Subcutaneous adipose tissue (tissue), 4 donors: Measurements from ENCODE around the gene CAPN5. TPM values are rescaled to one million over a fixed set of nuclear protein-coding genes. Genes with fewer than 3 reads are reported as not detected.

Experiments used
- CTCF ChIP-seq: fragments of 450-650 bp; IDR thresholded peaks from one replicate; pipeline ENCODE4 v1.5.1; 2016; ENCODE audit warnings: low read depth, mild to moderate bottlenecking, control low read depth, antibody characterized with exemption, moderate library complexity
- total RNA-seq, 4 donors: library from RNA; depleted of rRNA; stranded (reverse); fragments of >200 nt; gene quantifications; one replicate each; pipeline ENCODE4 v1.1.0, GENCODE V29; 2016

The CAPN5 gene
- 10 to 100 TPM in 1 of 4 donors, 1 to 10 TPM in 3; 2.4 to 10.5 (median 3.3) TPM for total RNA-seq

GRCh38 chr11:77066229-77067042 lies at the start of gene CAPN5:
TSS of gene CAPN5 (plus strand) at chr11:77066971. CDS start at chr11:77084887, 17,916 bp downstream.
- no peak for TF ChIP-seq CTCF

DNA sequence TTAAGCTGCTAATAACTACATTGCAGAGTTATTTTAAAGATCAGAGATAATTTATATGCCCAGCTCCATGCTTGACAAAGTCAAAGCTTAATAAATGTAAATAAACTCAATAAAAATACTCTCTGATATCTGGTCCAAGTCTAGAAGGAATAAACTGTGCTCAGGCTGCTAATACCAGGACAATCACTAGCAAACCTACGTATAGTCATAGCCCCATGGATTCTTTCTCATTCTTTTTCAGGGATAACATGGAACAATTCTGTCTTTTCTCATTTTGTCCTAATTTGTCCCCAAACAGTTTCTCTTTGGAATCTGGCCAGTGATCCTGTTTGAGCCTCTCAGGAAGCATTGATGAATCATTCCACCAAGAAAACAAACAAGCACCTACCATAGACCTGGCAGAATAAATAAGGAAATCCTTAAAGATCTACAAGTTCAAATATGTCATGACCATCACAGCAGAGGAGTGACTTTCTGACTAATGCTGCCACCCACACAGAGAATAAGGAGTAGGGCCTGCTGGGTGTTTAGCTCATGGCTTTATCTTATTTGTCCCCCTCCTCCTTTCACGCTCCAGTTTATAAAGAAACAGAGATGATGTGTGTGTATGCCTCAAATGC lies 46.7 kb upstream of the CAPN5 start:
- TF ChIP-seq CTCF, result no peak

- no peak for TF ChIP-seq CTCF
Observed at GRCh38 chr11:77020734-77021133, 46.0 kb upstream of the CAPN5 start.

- no peak for TF ChIP-seq CTCF
Observed at GRCh38 chr11:77024745-77025144, 42.0 kb upstream of the CAPN5 start.

- no peak for TF ChIP-seq CTCF
Observed at GRCh38 chr11:77026221-77026620, 40.5 kb upstream of the CAPN5 start.

DNA sequence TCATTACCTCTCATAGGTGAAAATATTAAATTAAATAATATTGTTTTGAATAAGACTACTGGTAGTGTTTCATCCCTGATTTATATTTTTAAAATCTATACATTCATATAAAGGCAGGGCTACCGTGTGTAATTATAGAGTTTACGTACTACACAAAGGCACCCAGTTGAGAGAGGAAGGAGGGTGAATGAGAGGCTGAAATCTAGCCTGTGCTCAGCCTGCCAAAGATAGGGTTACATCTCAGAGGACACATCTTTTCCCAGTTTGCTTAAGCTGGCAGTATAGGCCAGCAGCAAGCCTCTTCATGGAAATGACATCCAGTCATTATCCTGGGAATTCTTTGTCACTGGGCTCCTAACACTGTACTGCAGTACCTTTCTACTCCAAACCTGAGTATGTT lies 40.0 kb upstream of the CAPN5 start:
- no peak for TF ChIP-seq CTCF

DNA sequence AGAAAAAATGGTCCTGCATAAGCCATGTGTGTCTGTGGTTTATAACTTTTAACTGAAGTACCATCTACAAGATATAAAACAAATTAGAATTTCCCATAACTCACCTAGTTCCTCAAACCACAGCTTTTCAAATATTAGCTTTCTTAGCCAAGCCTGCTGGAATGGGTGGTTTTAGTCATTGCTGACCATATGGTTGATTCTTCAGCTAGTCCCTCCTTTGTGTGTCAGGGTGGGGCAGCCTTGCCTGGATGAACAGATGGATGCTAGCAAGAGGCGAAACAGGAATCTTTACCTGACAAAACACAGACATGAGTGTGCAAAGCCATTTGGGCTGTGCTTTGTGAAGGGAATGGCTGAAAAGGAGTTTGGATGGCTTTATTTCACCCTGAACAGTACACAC lies 39.5 kb upstream of the CAPN5 start:
- TF ChIP-seq CTCF, result no peak
